Stimulated activated CD4-positive, alpha-beta T cell treated with anti-CD3 and anti-CD28 coated beads, Interleukin-2, amount 100 ng/mL, for 24 hours (primary cell): ENCODE results near the gene SRSF11.

Source experiments
- DNase-seq, 2 donors: peaks; one replicate each; pipeline ENCODE4 v3.0.0-alpha.2; 2020

The SRSF11 gene

GRCh38 chr1:70222716-70223235 is 1.6 kb downstream of the SRSF11 start:
- DNase-seq, result no peak

- DNase-seq, result no peak
Measured at GRCh38 chr1:70224954-70225353, 3.8 kb downstream of the SRSF11 start.

GRCh38 chr1:70227439-70227838 is 6.3 kb downstream of the SRSF11 start:
- no peak for DNase-seq

- DNase-seq, result no peak
Measured at GRCh38 chr1:70228670-70229069, 7.5 kb downstream of the SRSF11 start.

GRCh38 chr1:70231475-70231874 is 10.3 kb downstream of the SRSF11 start:
- DNase-seq, result no peak

GRCh38 chr1:70234733-70235132 is 13.6 kb downstream of the SRSF11 start:
- DNase-seq, result no peak

GRCh38 chr1:70239940-70240339 is 18.8 kb downstream of the SRSF11 start:
- no peak for DNase-seq

- no peak for DNase-seq
Measured at GRCh38 chr1:70247122-70247521, 25.9 kb downstream of the SRSF11 start.

- DNase-seq, result no peak
Measured at GRCh38 chr1:70247768-70248167, 26.6 kb downstream of the SRSF11 start.

- no peak for DNase-seq
Measured at GRCh38 chr1:70248729-70249128, 27.5 kb downstream of the SRSF11 start.

- no peak for DNase-seq
Measured at GRCh38 chr1:70256664-70257063, 35.5 kb downstream of the SRSF11 start.

- no peak for DNase-seq
Measured at GRCh38 chr1:70264839-70265238, 43.7 kb downstream of the SRSF11 start.

GRCh38 chr1:70265946-70266345 is 44.8 kb downstream of the SRSF11 start:
- DNase-seq, result no peak

- no peak for DNase-seq
Measured at GRCh38 chr1:70277875-70278274, 56.7 kb downstream of the SRSF11 start.

- DNase-seq, result no peak
Measured at GRCh38 chr1:70278710-70279109, 57.5 kb downstream of the SRSF11 start.

GRCh38 chr1:70284366-70284765 is 63.2 kb downstream of the SRSF11 start:
- no peak for DNase-seq

GRCh38 chr1:70286453-70286852 is 65.3 kb downstream of the SRSF11 start:
- no peak for DNase-seq

GRCh38 chr1:70288166-70288565 is 67.0 kb downstream of the SRSF11 start:
- DNase-seq, result no peak

- no peak for DNase-seq
Measured at GRCh38 chr1:70290218-70290617, 69.0 kb downstream of the SRSF11 start.

GRCh38 chr1:70293186-70293843 is 72.1 kb downstream of the SRSF11 start:
- no peak for DNase-seq

- no peak for DNase-seq
Measured at GRCh38 chr1:70295749-70296148, 74.6 kb downstream of the SRSF11 start.

GRCh38 chr1:70299472-70299871 is 78.3 kb downstream of the SRSF11 start:
- no peak for DNase-seq
